ENCODE results near the gene LASP1NB.
"Not testable (repeated sequence)": the region's sequence is repeated elsewhere in the genome, so short reads cannot be mapped to it uniquely, and the experiment has no call there.

The LASP1NB gene

DNA sequence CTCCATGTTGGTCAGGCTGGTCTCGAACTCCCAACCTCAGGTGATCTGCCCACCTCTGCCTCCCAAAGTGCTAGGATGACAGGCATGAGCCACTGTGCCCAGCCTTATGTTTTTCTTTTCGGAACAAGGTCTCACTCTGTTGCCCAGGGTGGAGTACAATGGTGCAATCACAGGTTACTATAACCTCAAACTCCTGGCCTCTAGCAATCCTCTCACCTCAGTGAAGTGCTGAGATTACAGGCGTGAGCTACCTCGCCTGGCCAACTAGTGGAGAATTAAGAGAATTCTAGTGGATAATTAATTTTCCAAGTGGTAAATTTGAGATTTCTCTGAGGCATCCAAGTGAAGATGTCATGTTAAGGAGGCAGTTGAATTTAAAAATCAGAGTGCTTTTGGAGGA is 44.7 kb downstream of the LASP1NB start:
- no peak for DNase-seq

DNA sequence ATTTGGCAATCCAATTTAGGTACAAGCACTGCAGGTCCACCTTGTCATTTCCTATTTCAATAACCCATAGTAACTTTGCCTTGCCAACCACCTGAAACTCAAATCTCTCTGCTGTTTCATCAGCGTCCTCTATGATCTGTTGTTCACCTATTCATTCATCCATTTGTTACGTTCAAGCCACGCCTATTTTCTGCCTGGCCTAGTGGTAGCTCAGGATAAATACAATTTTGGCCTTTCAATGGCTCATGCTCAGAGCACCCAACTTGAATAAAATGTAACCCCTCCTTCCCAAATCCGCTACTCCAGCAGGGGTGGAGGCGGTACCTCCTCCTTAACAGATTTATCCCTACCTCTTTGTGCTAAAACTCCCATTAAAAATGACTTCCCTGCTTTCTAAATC is 45.4 kb downstream of the LASP1NB start:
- no peak for DNase-seq

DNA sequence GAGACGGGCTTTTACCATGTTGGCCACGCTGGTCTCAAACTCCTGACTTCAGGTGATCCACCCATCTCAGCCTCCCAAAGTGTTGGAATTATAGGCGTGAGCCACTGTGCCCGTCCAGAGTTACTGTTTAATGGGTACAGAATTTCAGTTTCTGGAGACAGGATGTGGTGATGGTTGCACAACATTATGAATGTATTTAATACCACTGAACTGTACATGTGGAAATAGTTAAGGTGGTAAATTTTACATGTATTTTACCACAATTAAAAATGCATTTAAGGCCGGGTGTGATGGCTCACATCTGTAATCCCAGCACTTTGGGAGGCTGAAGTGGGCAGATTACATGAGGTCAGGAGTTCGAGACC is 50.8 kb downstream of the LASP1NB start:
- not testable (repeated sequence) for DNase-seq

- DNase-seq = no peak
These were observed 52.8 kb downstream of the LASP1NB start for GRCh38 chr17:38978180-38978579.
